ENCODE results near the gene BCKDK. TPM values are rescaled to one million over a fixed set of nuclear protein-coding genes. Genes with fewer than 3 reads are reported as not detected.

BCKDK gene
- total and polyA plus RNA-seq, 2 of the 13 experiments (the other 11 are each of a cell fraction or from before 2014, with no cell fraction given) = 24.9 to 42.6 TPM

- TF ChIP-seq FOXJ3 (CRISPR knock-in tag; IDR thresholded peaks at IDR 0.05; ENCODE audit: borderline replicate concordance) (no peak), TAF15 (IDR thresholded peaks at IDR 0.05; ENCODE audit: low read depth, low read length, poor library complexity, severe bottlenecking) (peak; percentile 60), BRD4 (CRISPR knock-in tag; IDR thresholded peaks at IDR 0.05) (peak; percentile 68; the same call in 1 of the 2 replicates), ZNF577 (CRISPR knock-in tag; IDR thresholded peaks at IDR 0.05; ENCODE audit: borderline replicate concordance, low read depth) (no peak), ZBTB42 (CRISPR knock-in tag; IDR thresholded peaks at IDR 0.05) (no peak), SAFB2 (CRISPR knock-in tag; IDR thresholded peaks at IDR 0.05; ENCODE audit: borderline replicate concordance, low read depth) (no peak; the same call in 1 of the 2 replicates), ZNF572 (CRISPR knock-in tag; IDR thresholded peaks at IDR 0.05) (no peak), RXRB (CRISPR knock-in tag; IDR thresholded peaks at IDR 0.05; ENCODE audit: borderline replicate concordance) (peak; percentile 41; the same call in 1 of the 2 replicates), ZNF850 (CRISPR knock-in tag; conservative IDR thresholded peaks at IDR 0.05) (no peak), HDAC6 (IDR thresholded peaks at IDR 0.05; ENCODE audit: low read depth, low read length) (no peak), SMARCC2 (IDR thresholded peaks at IDR 0.05) (no peak), ZNF703 (CRISPR knock-in tag; IDR thresholded peaks at IDR 0.05; ENCODE audit: borderline replicate concordance) (no peak), KMT2A (CRISPR knock-in tag; IDR thresholded peaks at IDR 0.05) (peak; percentile 82; the same call in 1 of the 2 replicates), ETV5 (CRISPR knock-in tag; IDR thresholded peaks at IDR 0.05; ENCODE audit: borderline replicate concordance) (peak; percentile 55), ZNF800 (CRISPR knock-in tag; IDR thresholded peaks at IDR 0.05) (no peak), MTERF4 (CRISPR knock-in tag; IDR thresholded peaks at IDR 0.05) (no peak)
- TF ChIP-seq, protein P1, sequence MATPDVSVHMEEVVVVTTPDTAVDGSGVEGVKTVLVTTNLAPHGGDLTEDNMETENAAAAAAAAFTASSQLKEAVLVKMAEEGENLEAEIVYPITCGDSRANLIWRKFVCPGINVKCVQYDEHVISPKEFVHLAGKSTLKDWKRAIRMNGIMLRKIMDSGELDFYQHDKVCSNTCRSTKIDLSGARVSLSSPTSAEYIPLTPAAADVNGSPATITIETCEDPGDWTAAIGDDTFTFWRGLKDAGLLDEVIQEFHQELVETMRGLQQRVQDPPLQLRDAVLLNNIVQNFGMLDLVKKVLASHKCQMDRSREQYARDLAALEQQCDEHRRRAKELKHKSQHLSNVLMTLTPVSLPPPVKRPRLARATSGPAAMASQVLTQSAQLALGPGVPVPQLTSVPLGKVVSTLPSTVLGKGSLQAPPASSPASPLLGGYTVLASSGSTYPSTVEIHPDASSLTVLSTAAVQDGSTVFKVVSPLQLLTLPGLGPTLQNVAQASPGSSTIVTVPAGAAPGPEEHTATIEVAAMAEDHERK (CRISPR knock-in tag; IDR thresholded peaks at IDR 0.05; ENCODE audit: low read depth) = peak; percentile 93
- TF ChIP-seq, protein P2, sequence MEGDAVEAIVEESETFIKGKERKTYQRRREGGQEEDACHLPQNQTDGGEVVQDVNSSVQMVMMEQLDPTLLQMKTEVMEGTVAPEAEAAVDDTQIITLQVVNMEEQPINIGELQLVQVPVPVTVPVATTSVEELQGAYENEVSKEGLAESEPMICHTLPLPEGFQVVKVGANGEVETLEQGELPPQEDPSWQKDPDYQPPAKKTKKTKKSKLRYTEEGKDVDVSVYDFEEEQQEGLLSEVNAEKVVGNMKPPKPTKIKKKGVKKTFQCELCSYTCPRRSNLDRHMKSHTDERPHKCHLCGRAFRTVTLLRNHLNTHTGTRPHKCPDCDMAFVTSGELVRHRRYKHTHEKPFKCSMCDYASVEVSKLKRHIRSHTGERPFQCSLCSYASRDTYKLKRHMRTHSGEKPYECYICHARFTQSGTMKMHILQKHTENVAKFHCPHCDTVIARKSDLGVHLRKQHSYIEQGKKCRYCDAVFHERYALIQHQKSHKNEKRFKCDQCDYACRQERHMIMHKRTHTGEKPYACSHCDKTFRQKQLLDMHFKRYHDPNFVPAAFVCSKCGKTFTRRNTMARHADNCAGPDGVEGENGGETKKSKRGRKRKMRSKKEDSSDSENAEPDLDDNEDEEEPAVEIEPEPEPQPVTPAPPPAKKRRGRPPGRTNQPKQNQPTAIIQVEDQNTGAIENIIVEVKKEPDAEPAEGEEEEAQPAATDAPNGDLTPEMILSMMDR (CRISPR knock-in tag; IDR thresholded peaks at IDR 0.05) = peak; percentile 10; the same call in 1 of the 2 replicates
- TF ChIP-seq, protein P3, sequence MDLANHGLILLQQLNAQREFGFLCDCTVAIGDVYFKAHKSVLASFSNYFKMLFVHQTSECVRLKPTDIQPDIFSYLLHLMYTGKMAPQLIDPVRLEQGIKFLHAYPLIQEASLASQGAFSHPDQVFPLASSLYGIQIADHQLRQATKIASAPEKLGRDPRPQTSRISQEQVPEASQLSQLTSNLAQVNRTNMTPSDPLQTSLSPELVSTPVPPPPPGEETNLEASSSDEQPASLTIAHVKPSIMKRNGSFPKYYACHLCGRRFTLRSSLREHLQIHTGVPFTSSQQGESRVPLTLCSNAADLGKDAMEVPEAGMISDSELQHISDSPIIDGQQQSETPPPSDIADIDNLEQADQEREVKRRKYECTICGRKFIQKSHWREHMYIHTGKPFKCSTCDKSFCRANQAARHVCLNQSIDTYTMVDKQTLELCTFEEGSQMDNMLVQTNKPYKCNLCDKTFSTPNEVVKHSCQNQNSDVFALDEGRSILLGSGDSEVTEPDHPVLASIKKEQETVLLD (CRISPR knock-in tag; IDR thresholded peaks at IDR 0.05; ENCODE audit: low read depth) = peak; percentile 97
These were observed 9.4 kb downstream of the BCKDK start, which contains the start of gene KAT8 (continued) for GRCh38 chr16:31117384-31118222.
